Endometrium (tissue), 2 donors: Measurements from ENCODE around the gene MTG1.

ENCODE experiments used
- FAIRE-seq: peaks from 2 replicates; lab custom pipeline; 2012; peaks lifted over from hg19 to GRCh38; lab: Jason Lieb, UNC
- donor health status: control.
- donor health status: control.

The MTG1 gene

DNA sequence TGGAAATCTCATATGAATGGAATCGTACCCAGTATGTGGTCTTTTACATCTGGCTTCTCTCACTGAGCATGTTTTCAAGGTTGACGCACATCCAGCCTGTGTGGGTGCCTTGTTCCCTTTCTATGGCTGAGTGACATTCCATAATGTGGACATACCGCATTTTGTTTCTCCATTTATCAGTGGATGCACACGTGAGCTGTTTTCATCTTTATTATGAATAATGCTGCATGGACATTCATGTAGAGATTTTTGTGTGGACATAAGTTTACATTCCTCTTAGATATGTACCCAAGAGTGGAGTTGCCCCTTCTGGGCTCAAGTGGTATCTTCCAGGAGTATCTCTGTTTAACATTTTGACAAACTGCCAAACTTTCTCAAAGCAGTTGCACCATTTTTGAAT is 58.5 kb downstream of the MTG1 start:
- no peak for FAIRE-seq

DNA sequence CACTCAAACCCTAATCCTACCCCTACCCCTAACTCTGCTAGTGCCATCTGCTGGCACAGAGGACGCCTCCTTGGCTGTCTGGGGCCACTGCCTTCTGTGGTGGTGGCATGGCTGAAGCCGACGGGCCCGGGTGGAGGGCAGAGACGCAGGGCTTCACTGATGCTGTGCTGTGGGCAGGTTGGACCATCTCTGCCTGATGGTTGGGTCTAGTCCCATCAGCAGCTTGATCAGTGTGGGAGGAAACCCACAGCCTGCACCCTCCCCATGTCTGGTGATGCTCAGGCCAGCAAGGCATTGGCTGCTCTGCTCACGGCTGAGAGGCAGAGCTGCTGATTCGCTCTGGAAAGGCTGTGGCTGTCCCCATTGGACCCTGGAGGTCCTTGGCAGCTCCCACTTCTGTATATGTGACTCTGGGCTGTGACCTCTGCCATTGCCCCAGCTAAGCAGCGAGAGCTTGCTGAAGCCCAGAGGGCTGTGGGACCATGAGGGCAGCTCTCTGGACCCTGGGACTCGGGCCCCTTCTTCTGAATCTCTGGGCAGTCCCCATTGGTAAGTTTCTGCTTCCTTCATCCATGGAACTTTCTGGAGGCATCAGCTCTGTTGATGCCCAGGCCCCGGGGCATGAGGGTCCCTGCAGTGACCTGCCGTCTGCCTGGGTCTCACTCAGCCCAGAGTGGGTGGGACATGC is 59.7 kb downstream of the MTG1 start, which contains the start of gene SCART1:
Gene SCART1 (plus strand): TSS at position 430 of the 688 bp plus-strand sequence. CDS start 53 bp downstream, at position 483.
- no peak for FAIRE-seq

DNA sequence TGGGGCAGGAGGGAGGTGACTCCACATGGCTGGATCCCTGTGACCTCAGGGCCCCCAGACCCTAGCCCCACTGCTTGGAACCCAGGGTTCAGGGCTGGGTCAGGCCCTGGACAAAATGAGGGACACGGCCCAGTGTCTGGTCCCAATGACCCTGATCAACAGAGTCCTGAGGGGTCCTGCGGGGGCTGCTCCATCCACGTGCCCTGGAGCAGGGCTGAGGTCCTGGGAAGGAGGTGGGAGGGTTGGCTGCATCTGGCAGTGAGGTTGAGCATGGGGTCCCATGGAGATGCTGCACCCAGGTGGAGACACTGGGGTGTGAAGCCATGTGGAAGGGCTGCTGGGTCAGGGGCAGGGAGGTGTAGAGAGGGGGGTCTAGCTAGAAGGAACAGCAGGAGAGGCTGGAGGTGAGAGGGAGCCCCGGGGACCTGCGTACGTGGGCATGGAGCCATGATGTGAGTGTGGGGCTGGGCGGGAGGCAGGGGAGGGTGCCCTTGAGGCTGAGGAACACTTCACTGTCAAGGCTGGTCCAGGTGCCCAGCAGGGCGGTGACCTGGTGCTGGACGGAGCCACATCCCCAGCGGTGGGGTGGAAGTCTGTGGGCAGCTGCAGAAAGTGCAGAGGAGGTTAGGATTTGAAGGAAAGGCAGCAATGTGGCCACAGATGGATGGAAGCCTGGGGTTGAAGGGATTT is 60.4 kb downstream of the MTG1 start:
- no peak for FAIRE-seq

DNA sequence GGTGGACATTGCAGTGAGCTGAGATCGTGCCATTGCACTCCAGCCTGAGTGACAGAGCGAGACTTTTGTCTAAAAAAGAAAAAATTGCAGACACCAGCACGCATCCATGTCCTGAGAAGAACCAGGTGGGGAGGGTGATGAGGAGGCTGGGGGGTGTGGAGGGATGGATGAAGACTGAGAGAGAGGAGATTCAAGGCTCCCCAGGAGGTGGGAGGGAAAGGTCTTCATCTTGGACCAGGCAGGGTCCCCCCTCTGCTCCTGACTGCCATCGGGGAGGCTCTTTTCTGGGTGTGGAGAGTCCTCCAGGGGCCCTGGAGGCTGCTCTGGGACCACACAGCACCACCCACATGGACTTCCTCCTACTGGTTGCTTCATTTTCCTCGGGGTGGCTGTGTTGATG is 61.2 kb downstream of the MTG1 start:
- no peak for FAIRE-seq

DNA sequence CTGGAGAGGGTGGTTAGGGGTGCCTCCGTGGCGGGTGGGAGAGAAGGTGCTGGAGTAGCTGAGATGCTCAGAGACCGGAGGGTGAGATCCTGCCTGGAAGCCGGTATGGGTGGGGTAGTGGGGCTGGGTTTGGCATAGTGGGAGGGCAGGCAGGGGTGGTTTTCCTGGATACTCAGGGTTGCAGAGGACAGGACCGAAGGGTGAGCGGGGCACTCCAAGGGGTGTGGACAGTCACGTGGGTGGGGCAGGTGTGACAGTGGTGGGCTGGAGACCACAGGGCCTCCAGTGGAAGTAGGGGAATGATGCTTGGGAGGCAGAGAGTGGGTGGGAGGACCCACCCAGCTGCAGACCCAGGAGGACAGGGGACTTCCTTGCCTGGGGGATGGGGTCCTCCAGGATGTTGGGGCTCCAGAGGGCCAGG is 61.7 kb downstream of the MTG1 start:
- no peak for FAIRE-seq

DNA sequence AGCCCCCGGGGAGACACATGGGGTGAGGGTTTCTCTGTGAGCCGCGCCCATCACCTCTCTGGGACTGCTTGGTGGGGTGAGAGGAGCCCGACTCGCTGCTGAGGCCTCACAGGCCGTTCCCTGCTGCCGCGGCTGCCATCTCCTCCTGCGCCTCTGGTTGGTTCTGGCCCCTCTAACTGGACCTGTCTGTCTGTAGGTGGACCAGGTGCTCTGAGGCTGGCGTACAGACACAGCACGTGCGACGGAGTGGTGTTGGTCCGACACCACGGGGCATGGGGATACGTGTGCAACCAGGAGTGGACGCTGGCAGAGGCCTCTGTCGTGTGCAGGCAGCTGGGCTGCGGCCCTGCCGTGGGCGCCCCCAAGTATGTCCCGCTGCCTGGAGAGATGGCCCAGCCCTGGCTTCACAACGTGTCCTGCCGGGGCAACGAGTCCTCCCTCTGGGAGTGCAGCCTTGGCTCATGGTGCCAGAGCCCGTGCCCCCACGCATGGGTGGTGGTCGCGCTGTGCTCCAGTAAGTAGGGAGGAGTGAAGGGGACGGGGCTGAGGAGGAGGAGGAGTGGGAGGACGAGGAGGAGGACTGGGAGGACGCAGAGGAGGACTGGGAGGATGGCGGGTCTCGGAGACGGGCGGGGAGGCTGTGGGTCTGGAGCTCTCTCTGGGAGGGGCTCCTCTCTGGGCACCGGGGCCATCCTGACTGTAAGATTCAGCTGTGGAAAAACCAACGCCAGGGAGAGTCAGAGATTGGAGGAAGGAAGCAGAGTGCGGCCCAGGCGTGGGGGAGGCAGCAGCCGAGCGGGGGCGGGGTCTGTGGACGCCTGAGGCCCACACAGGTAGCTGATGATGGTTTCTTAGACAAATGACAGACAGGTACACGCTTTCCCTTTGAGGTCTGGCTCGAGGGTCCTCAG is 62.3 kb downstream of the MTG1 start:
- no peak for FAIRE-seq

DNA sequence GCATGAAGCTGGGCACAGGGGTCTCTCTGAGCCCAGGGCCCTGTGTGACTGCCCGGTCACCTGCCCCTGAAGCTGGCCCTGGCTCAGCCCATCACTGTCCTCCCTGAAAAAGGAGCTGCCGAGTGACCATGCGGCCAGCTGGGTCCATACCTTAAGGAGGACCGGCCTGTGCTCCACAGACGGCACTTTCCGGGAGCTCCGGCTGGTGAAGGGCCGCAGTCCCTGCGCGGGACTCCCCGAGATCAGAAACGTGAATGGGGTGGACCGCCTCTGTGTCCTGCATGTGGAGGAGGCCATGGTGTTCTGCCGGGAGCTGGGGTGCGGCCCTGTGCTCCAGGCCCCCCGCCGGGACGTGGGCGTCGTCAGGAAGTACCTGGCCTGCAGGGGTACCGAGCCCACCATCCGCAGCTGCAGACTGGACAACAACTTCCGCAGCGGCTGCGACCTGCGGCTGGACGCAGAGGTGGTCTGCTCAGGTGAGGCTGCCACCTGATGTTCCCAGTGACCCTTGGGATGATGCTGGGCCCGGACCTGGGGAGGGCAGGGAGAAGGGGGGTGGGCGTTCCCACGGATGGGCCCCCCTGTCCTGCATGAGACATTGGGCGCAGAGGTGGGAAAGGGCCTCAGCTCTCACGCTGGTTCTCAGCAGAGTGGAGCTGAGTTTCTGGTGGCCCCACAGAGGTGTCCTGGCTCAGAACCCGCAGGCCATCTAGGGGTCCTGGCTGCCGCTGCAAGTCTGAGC is 63.3 kb downstream of the MTG1 start:
- no peak for FAIRE-seq

DNA sequence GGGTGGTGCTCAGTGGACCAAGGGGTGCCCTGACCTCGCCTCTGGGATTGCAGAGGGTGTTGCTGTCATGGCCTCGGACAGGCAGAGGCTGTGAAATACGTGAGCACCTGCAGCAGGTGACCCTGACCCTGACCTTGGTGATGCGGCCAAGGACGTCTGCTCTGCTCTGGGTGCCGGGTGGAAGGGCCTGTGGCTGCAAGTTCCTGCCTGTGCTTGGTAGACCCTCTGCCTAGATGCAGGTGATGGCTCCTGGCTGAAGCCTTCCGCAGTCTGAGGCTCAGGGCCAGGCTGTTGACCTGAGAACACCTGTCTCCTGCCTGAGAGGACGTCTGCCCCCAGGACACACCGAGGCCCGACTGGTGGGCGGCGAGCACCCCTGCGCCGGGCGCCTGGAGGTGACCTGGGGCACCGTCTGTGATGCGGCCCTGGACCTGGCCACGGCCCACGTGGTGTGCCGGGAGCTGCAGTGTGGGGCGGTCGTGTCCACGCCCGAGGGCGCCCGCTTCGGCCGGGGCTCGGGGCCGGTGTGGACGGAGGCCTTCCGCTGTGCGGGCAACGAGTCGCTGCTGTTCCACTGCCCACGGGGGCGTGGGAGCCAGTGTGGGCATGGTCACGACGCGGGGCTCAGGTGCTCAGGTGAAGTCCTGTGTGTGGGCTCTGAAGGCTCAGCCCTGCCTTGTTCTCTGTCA is 64.2 kb downstream of the MTG1 start:
- no peak for FAIRE-seq

DNA sequence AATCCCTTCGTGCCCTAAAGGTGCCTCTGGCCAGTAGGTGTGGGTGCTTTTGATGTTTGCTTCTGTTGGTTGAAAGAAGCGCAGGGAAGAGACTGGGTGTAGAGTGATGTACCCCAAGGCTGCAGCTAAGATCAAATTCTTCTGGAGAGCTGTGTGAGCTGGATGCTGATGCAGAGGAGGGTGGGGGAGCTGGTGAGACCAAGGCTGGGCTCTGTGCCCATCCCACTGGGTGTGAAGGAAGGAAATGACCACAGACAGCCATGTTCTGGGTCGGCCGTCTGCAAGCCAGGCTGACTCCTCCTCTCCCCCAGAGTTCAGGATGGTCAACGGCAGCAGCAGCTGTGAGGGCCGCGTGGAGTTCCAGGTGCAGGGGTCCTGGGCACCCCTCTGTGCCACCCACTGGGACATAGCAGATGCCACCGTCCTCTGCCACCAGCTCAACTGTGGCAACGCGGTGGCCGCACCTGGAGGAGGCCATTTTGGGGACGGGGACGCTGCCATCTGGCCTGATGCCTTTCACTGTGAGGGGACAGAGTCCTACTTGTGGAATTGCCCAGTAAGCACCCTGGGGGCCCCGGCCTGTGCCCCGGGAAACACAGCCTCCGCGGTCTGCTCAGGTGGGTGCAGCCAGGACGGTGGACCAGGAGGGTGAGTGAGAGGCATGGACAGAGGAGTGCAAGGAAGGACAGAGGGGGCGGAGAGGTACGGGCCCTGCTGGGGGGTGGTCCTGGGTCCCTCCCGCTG is 64.9 kb downstream of the MTG1 start:
- no peak for FAIRE-seq

DNA sequence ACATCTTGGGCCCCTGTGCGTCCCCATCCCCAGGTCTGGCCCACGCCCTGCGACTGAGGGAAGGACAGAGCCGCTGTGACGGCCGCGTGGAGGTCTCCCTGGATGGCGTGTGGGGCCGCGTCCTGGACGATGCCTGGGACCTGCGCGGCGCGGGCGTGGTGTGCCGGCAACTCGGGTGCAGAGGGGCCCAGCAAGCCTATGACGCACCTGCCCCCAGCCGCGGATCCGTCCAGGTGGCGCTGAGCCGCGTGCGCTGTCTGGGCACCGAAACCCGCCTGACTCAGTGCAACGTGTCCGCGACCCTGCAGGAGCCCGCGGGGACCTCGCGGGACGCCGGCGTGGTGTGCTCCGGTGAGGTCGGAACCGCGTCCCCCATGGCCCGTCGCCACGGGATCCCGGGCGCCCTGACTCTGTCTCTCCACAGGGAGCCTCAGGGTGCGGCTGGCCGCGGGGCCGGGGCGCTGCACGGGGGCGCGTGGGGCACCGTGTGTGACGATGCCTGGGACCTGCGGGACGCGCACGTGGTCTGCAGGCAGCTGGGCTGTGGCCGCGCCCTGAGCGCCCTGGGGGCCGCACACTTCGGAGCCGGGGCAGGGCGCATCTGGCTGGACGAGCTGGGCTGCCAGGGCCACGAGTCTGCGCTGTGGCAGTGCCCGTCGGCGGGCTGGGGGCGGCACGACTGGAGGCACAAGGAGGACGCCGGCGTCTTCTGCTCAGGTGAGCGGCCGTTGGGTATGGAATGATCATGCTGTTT is 65.7 kb downstream of the MTG1 start:
- FAIRE-seq: no peak

DNA sequence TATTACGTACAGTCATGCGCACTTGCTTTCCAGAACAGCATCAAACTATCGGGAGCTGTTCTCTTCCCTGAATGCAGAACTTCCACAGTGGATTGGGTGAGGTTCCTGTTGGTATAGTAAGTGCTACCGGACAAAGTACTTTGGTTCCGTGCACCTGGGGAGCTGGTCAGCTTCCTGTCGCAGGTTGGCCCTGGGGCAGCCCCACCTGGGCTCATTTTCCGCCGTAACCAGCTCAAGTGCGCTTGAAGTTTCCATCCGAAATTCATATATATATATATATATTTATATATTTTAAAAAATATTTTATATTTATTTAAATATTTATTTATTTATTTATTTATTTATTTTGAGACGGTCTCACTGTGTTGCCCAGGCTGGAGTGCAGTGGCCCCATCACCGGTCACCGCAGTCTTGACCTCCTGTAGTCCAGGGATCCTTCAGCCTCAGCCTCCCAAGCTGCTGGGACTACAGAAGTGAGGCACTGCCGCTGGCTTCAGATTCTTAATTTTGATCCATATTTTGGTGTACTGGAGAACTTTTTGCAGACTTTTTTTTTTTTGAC is 66.3 kb downstream of the MTG1 start:
- FAIRE-seq: no peak

DNA sequence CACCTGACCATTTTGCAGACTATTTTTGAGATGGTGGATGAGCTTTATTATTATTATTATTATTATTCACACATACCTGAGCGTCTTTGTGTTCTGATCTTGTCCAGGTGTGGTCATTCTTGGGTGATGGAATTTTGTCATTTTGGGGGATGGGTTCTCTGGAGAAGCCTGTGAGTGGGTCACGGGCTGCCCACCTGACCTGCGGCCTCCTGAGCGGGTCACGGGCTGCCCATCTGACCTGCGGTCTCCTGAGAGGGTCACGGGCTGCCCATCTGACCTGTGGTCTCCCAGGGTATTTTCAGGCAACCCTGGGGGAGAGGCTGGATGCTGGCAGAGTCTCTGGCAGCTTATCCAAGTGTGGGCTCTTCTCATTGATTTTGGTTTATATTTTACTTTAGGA is 67.1 kb downstream of the MTG1 start:
- no peak for FAIRE-seq

DNA sequence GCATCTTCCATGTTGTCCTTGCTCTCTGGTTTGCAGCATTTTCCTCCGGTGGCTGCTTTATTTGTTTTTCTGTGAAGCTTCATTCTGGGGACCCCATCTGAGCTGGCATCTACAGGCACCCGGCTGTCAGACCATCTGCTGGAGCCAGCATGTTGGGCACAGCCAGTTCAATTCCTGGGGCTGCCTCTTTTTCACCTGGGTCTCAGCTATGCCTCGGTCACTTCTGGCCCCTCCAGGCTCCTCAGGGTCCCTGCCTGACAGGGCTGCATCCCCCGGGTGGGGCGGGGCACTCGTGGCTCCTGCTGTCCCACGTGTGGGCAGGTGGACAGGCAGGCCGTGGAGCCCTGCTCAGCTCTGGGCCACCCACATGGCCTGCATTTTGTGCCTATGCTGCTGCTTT is 67.9 kb downstream of the MTG1 start:
- FAIRE-seq: no peak

DNA sequence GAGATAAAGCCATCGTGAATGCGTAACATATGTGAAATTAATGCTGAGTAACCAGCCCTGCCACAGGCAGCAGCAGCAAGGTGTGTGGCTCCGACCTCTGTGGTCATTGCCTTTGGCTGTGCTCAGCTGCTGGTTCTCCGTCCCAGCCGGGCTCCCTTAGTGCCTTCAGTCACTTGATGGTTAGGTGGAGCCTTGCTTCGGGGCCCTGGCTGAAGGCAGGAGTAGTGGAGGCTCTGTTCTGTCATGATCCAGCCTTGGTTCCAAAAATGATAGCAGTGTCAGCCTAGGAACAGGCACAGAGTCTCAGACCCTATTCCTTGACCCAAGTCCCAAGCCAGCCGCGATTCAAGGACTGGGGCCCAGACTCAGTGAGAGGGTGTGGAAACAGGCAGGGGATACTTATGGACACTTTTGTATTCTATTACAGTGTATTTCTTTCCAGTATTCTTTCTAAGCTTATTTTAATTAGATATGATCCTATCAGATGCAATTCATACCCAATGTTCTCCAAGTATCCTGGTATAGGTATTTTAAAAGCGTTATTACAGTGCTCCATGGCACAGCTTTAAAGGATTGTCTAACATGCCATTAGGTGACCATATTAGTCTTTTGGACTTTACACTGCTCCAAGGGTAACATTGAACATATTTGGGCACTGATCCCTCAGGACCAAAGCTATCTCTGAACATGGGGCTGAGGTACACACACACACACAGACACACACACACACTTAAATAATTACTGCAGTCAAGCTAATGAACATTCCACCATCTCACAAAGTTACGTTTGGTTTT is 68.8 kb downstream of the MTG1 start:
- FAIRE-seq: no peak

DNA sequence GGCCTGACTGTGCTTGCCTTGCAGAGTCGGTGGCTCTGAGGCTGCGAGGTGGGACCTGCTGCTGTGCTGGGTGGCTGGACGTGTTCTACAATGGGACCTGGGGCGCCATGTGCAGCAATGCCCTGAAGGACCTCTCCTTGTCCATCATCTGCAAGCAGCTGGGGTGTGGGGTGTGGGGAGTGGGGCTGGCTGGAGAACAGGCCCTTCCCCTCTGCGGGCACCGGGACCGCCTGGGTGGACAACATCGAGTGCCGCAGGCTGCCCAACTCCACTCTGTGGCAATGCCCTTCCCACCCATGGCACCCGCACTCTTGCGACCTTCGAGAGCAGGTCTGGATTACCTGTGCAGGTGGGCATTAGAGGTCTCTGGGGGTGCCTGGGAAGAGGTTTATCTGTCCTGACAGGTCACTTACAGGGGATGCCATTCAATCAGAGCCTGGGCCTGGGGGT is 70.7 kb downstream of the MTG1 start:
- no peak for FAIRE-seq

DNA sequence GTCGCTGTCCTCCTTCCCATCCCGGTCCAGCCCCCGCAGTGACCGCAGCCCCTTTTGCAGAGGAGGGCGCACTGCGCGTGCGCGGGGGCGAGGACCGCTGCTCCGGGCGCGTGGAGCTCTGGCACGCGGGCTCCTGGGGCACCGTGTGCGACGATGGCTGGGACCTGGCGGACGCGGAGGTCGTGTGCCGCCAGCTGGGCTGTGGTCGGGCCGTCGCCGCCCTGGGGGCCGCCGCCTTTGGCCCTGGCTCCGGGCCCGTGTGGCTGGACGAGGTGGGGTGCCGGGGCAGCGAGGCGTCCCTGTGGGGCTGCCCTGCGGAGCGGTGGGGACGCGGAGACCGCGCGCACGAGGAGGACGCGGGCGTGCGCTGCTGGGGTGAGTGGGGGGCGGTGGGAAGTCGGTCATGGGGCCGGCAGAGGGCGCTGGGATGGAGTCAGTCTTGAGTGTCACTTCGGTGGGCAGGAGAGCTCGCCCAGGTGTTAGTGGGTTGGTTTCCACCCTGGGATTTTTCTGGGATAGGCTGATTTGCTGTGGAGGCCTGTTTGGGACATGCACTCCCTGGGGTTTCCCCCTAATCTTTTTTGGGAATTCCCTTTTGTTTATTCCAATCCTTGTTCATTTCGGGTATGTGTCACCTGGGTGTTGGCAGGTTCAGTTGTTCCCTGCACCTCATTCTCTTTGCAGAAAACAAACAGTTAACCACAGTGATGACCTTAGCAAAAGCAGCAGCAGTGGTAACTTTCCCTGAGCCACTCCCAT is 71.4 kb downstream of the MTG1 start:
- FAIRE-seq: no peak

DNA sequence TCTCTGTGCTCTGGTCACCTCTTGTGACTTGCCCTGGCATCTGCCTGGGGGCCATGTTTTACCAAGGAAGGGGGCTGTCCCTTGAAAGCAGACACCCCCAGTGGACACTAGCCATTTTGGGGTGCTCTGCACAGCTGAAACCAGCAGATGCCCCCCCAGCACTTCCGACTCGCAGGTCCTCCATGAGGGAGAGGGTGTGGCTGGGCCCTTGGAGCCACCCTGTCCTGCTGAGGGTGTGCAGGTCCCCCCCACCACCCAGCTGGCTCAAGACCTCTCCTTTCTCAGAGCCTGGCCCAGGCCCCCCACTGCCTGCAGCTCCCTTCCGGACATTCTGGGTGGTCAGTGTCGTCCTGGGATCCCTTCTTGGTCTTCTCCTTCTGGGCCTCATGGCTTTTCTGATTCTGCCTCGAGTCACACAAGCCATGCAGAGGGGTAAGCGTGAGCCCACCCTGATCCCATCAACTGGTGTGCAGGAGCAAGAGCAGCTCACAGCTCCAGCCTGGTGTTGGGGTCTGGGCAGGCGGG is 72.1 kb downstream of the MTG1 start:
- no peak for FAIRE-seq
